GM23338 (cell line): ENCODE results near the gene PLSCR4. TPM values are rescaled to one million over a fixed set of nuclear protein-coding genes. Genes with fewer than 3 reads are reported as not detected.
"Not testable (repeated sequence)": the region's sequence is repeated elsewhere in the genome, so short reads cannot be mapped to it uniquely, and the experiment has no call there.

Source experiments
- ATAC-seq: fragments of 200-7000 bp; cut with Tn5 transposase; 3 replicates; pipeline ENCODE4 v1.9.1; 2020
- DNase-seq: peaks from one replicate; pipeline ENCODE4 v3.0.0-alpha.2; 2015; ENCODE audit warnings: low spot score
- H2AFZ ChIP-seq: fragments of 200-600 bp; sonication (generic); 2 replicates; pipeline ENCODE4 v1.8.0; 2016; ENCODE audit warnings: antibody characterized with exemption, mild to moderate bottlenecking, moderate library complexity
- H3F3A ChIP-seq: fragments of 200-600 bp; sonication (generic); replicated peaks from 2 replicates; pipeline ENCODE4 v1.8.0; 2017; ENCODE audit warnings: antibody characterized with exemption, mixed run types, low read depth
- H3K27ac ChIP-seq: fragments of 200-600 bp; sonication (generic); 2 replicates; pipeline ENCODE4 v1.6.1; 2016; ENCODE audit warnings: low read depth
- H3K27me3 ChIP-seq: fragments of 200-600 bp; sonication (generic); 2 replicates; pipeline ENCODE4 v1.8.0; 2016; ENCODE audit warnings: mild to moderate bottlenecking, mixed run types, moderate library complexity; ENCODE audit not compliant: insufficient read depth
- H3K36me3 ChIP-seq: fragments of 200-600 bp; sonication (generic); 2 replicates; pipeline ENCODE4 v1.8.0; 2016; ENCODE audit warnings: mild to moderate bottlenecking; ENCODE audit not compliant: insufficient read depth
- H3K4me1 ChIP-seq: fragments of 200-600 bp; sonication (generic); 2 replicates; pipeline ENCODE4 v1.8.0; 2016; ENCODE audit warnings: mild to moderate bottlenecking, moderate library complexity; ENCODE audit not compliant: insufficient read depth
- H3K4me2 ChIP-seq: fragments of 200-600 bp; sonication (generic); 2 replicates; pipeline ENCODE4 v1.7.1; 2017; ENCODE audit warnings: mixed run types
- H3K4me3 ChIP-seq: fragments of 200-600 bp; sonication (generic); 2 replicates; pipeline ENCODE4 v1.6.1; 2016; ENCODE audit warnings: mixed run types
- H3K79me2 ChIP-seq: fragments of 200-600 bp; sonication (generic); replicated peaks from 2 replicates; pipeline ENCODE4 v1.8.0; 2017; ENCODE audit warnings: mild to moderate bottlenecking; ENCODE audit not compliant: insufficient read depth
- H3K9me2 ChIP-seq: fragments of 200-600 bp; sonication (generic); 2 replicates; pipeline ENCODE4 v1.8.0; 2017; ENCODE audit not compliant: insufficient read depth
- H4K20me1 ChIP-seq: fragments of 200-600 bp; sonication (generic); replicated peaks from 2 replicates; pipeline ENCODE4 v1.8.0; 2017; ENCODE audit warnings: mild to moderate bottlenecking; ENCODE audit not compliant: insufficient read depth
- H3K27ac Mint-ChIP-seq: 2 replicates; pipeline ENCODE4 v1.8.0; 2020; ENCODE audit warnings: inconsistent platforms, mild to moderate bottlenecking, moderate library complexity, mixed read lengths
- H3K27me3 Mint-ChIP-seq: 3 replicates; pipeline ENCODE4 v1.8.0; 2022; ENCODE audit warnings: low read depth, mild to moderate bottlenecking, moderate library complexity, mixed read lengths, inconsistent platforms; ENCODE audit not compliant: insufficient read depth, poor library complexity
- H3K36me3 Mint-ChIP-seq: 3 replicates; pipeline ENCODE4 v1.8.0; 2021; ENCODE audit warnings: low read depth, mild to moderate bottlenecking, inconsistent platforms, moderate library complexity, mixed read lengths
- H3K4me1 Mint-ChIP-seq: 3 replicates; pipeline ENCODE4 v1.8.0; 2020; ENCODE audit warnings: mild to moderate bottlenecking, inconsistent platforms, mixed read lengths
- H3K4me3 Mint-ChIP-seq: 3 replicates; pipeline ENCODE4 v1.8.0; 2021; ENCODE audit warnings: moderate library complexity, mild to moderate bottlenecking, inconsistent platforms, mixed read lengths
- H3K9me3 Mint-ChIP-seq: 3 replicates; pipeline ENCODE4 v1.8.0; 2020; ENCODE audit warnings: moderate library complexity, mild to moderate bottlenecking, inconsistent platforms, mixed read lengths
- CREB1 ChIP-seq: fragments of 250-450 bp; sonication (Bioruptor Pico); IDR thresholded peaks from 2 replicates; pipeline ENCODE4 v1.5.0; 2020; ENCODE audit warnings: low read depth, mild to moderate bottlenecking, moderate library complexity
- EZH2phosphoT487 ChIP-seq: fragments of 200-600 bp; sonication (generic); IDR thresholded peaks from one replicate; pipeline ENCODE4 v1.8.1; 2018; ENCODE audit warnings: antibody characterized with exemption; ENCODE audit not compliant: unreplicated experiment
- JUNB ChIP-seq: IDR thresholded peaks from one replicate; pipeline ENCODE4 v1.6.1; 2016; ENCODE audit warnings: antibody characterized with exemption; ENCODE audit not compliant: unreplicated experiment
- NANOG ChIP-seq: IDR thresholded peaks from 2 replicates; pipeline ENCODE4 v1.6.1; 2016; ENCODE audit warnings: antibody characterized with exemption, borderline replicate concordance
- POLR2AphosphoS5 ChIP-seq: IDR thresholded peaks from 2 replicates; pipeline ENCODE4 v1.6.1; 2016; ENCODE audit warnings: antibody characterized with exemption, low read depth
- STAT1 ChIP-seq: IDR thresholded peaks from one replicate; pipeline ENCODE4 v1.6.1; 2016; ENCODE audit warnings: antibody characterized with exemption; ENCODE audit not compliant: unreplicated experiment
- long read RNA-seq: library from polyadenylated mRNA; unstranded; transcript quantifications from one replicate; pipeline ENCODE4 v2.0.0, GENCODE V29; 2020; ENCODE audit not compliant: unreplicated experiment
- polyA plus RNA-seq: library from polyadenylated mRNA; unstranded; fragments of >200 nt; fragmentation: Nextera tagmentation; extraction: Ambion mirVana; gene quantifications from 2 replicates; pipeline ENCODE4 v1.2.1, GENCODE V29; 2016
- total RNA-seq: library from RNA; depleted of rRNA; stranded (reverse); fragments of >200 nt; shearing (Covaris generic); gene quantifications from 2 replicates; pipeline ENCODE4 v1.2.3, GENCODE V29; 2014; rRNA removed
- TF ChIP-seq, protein P1 (sequence below), 2 experiments: fragments of 200-600 bp in 1 of 2; sonication (generic) in 1 of 2; conservative IDR thresholded peaks; 2 replicates each; pipeline versions ENCODE4 v1.5.1 to v1.6.1; 2016 to 2017; ENCODE audit warnings: antibody characterized with exemption in 2 of 2, low read depth in 2 of 2, mild to moderate bottlenecking in 2 of 2, moderate library complexity in 1 of 2

The PLSCR4 gene, protein sequence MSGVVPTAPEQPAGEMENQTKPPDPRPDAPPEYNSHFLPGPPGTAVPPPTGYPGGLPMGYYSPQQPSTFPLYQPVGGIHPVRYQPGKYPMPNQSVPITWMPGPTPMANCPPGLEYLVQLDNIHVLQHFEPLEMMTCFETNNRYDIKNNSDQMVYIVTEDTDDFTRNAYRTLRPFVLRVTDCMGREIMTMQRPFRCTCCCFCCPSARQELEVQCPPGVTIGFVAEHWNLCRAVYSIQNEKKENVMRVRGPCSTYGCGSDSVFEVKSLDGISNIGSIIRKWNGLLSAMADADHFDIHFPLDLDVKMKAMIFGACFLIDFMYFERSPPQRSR
- 5.2 TPM in 2 replicates for total RNA-seq
- polyA plus RNA-seq = 1.4 and 2.9 TPM in 2 replicates
- long read RNA-seq, partial matches to known transcripts = 1 of 2 reads
- long read RNA-seq, other reads (novel, unspliced or antisense) = 0 of 2 reads

DNA sequence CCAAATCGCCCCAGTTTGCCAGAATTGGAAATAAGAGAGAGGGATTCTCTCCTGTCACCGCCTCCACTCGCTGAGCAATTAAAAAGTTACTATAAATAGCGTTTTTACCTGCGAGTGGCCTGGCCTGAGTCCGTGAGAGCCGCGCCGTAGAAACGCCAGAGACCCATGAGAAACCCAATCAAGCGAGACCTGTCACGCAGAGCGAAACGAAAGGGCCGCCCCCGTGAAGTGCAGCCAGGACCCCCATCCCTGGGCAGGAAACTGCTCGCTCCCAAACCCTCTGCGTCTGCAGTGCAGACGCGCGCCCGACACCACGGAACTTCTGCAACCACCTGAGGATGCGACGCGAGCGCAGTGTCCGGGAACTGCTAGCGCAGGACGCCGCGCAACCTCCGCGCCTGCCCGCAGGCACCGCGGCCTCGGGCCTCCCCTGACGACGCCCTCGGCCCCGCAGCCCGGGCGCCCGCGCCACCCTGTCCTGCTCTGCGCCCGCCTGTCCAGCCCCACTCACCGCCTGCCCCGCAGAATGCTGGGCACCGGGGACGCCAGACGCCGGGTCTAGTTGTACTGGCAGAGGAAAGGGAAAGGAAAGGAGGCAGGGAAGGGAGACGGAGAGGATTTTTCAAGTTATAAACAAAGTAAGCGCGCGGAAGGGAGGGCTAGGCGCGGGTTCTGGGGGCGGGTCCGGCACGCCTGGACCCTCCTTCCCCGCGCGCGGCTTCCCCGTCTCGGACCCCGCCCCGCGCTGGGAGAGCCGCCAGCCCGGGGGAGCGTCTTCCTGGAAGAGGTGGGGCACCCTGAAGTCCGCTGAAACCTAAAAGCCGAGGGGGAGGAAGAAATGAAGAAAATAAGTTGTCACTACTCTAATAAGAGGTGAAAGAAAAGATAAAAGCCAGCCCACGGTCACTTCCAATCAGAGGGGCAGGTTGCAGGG, at the start of gene PLSCR4:
TSS of gene PLSCR4 (minus strand) at position 657 of the 934 bp plus-strand sequence. CDS start 29,034 bp downstream, outside the sequence.
- H3K4me2 ChIP-seq = peak within 1 kb of the TSS; percentile 82
- peak; percentile 73 for DNase-seq
- ATAC-seq = peak; percentile 97

DNA sequence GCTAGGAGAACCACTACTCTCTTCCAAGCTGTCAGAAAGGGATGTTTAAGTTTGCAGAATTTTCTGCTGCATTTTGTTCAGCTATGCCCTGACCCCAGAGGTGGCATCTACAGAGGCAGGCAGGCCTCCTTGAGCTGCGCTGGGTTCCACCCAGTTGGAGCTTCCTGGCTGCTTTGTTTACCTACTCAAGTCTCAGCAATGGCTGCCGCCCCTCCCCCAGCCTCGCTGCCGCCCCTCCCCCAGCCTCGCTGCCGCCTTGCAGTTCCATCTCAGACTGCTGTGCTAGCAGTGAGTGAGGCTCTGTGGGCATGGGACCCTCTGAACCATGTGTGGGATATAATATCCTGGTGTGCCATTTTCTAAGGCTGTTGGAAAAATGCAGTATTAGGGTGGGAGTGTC, 42.5 kb upstream of the PLSCR4 start:
- not testable (repeated sequence) for H3K4me1 ChIP-seq, H3K79me2 ChIP-seq, H3K27me3 ChIP-seq, ATAC-seq, H3K4me2 ChIP-seq, DNase-seq, H3K4me1 Mint-ChIP-seq, H3K27me3 Mint-ChIP-seq, H3K4me3 ChIP-seq, H3K36me3 ChIP-seq, H4K20me1 ChIP-seq, H3K9me2 ChIP-seq, H3F3A ChIP-seq, H3K4me3 Mint-ChIP-seq, H3K27ac Mint-ChIP-seq, H2AFZ ChIP-seq, H3K27ac ChIP-seq
- peaks cover 34% of the 10 kb centered on the region for H3K36me3 Mint-ChIP-seq
- peaks cover 42% of the 10 kb centered on the region for H3K9me3 Mint-ChIP-seq

More for the DNA sequence above, at the start of gene PLSCR4:
- Mint-ChIP-seq H3K4me1 (no peaks in the 10 kb centered on the region; the same call in 2 of the 3 replicates), H3K9me3 (peaks cover 44% of the 10 kb centered on the region), H3K36me3 (peaks cover 38% of the 10 kb centered on the region), H3K27me3 (peaks cover 2% of the 10 kb centered on the region), H3K4me3 (peak within 1 kb of the TSS; percentile 83), H3K27ac (no peak within 1 kb of the TSS)
- Histone ChIP-seq H3F3A (no peaks in the 10 kb centered on the region), H3K9me2 (no peaks in the 10 kb centered on the region), H3K4me1 (0 out of 2 replicates have a peak, but pooled peaks cover 4% of the 10 kb centered on the region), H4K20me1 (no peaks in the 10 kb centered on the region), H3K36me3 (peaks cover 9% of the 10 kb centered on the region; the same call in 1 of the 2 replicates), H3K27ac (no peak within 1 kb of the TSS), H3K79me2 (no peaks in the 10 kb centered on the region), H3K4me3 (peak within 1 kb of the TSS; percentile 85), H3K27me3 (peaks cover 9% of the 10 kb centered on the region; the same call in 1 of the 2 replicates), H2AFZ (peak within 1 kb of the TSS; percentile 99)
- no peak for TF ChIP-seq NANOG
- TF ChIP-seq EZH2phosphoT487 = no peak
- TF ChIP-seq, protein P1, sequence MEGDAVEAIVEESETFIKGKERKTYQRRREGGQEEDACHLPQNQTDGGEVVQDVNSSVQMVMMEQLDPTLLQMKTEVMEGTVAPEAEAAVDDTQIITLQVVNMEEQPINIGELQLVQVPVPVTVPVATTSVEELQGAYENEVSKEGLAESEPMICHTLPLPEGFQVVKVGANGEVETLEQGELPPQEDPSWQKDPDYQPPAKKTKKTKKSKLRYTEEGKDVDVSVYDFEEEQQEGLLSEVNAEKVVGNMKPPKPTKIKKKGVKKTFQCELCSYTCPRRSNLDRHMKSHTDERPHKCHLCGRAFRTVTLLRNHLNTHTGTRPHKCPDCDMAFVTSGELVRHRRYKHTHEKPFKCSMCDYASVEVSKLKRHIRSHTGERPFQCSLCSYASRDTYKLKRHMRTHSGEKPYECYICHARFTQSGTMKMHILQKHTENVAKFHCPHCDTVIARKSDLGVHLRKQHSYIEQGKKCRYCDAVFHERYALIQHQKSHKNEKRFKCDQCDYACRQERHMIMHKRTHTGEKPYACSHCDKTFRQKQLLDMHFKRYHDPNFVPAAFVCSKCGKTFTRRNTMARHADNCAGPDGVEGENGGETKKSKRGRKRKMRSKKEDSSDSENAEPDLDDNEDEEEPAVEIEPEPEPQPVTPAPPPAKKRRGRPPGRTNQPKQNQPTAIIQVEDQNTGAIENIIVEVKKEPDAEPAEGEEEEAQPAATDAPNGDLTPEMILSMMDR (conservative IDR thresholded peaks at IDR 0.05; ENCODE audit: low read depth in 2 of 2) = no peak
- no peak for TF ChIP-seq JUNB
- TF ChIP-seq CREB1 = peak; percentile 43; the same call in 1 of the 2 replicates
- TF ChIP-seq STAT1 = no peak
- TF ChIP-seq POLR2AphosphoS5 = no peak
